Glomerular visceral epithelial cell (primary cell): Measurements from ENCODE around the gene ZFAND6.

Experiments used
- DNase-seq: peaks from one replicate; pipeline ENCODE4 v3.0.0-alpha.2; 2016; ENCODE audit errors: extremely low spot score

Gene ZFAND6

GRCh38 chr15:80049046-80049445 is 10.4 kb upstream of the ZFAND6 start:
- DNase-seq: no peak

- no peak for DNase-seq
Measured at GRCh38 chr15:80052597-80053304, 6.7 kb upstream of the ZFAND6 start.

GRCh38 chr15:80055933-80056332 is 3.5 kb upstream of the ZFAND6 start:
- no peak for DNase-seq

GRCh38 chr15:80058044-80058443 is 1.4 kb upstream of the ZFAND6 start:
- no peak for DNase-seq

GRCh38 chr15:80059786-80060355 is 395 bp downstream of the ZFAND6 start:
- DNase-seq: peak; percentile 71

- peak; percentile 49 for DNase-seq
Measured at GRCh38 chr15:80060356-80061006, 1.0 kb downstream of the ZFAND6 start.

GRCh38 chr15:80061582-80061981 is 2.1 kb downstream of the ZFAND6 start:
- no peak for DNase-seq

- DNase-seq: no peak
Measured at GRCh38 chr15:80066912-80067311, 7.4 kb downstream of the ZFAND6 start.

- DNase-seq: no peak
Measured at GRCh38 chr15:80068578-80068977, 9.1 kb downstream of the ZFAND6 start.

- DNase-seq: peak; percentile 17
Measured at GRCh38 chr15:80070840-80071239, 11.4 kb downstream of the ZFAND6 start.

- no peak for DNase-seq
Measured at GRCh38 chr15:80071652-80072051, 12.2 kb downstream of the ZFAND6 start.

- DNase-seq: peak; percentile 83
Measured at GRCh38 chr15:80072285-80072994, 13.0 kb downstream of the ZFAND6 start.

GRCh38 chr15:80073197-80073596 is 13.7 kb downstream of the ZFAND6 start:
- DNase-seq: no peak

GRCh38 chr15:80076321-80077318 is 17.1 kb downstream of the ZFAND6 start:
- DNase-seq: no peak

- DNase-seq: no peak
Measured at GRCh38 chr15:80081390-80081789, 21.9 kb downstream of the ZFAND6 start.

GRCh38 chr15:80087104-80087503 is 27.6 kb downstream of the ZFAND6 start:
- DNase-seq: peak; percentile 28

GRCh38 chr15:80090041-80090440 is 30.6 kb downstream of the ZFAND6 start:
- no peak for DNase-seq

- no peak for DNase-seq
Measured at GRCh38 chr15:80090879-80091503, 31.5 kb downstream of the ZFAND6 start.

GRCh38 chr15:80093854-80094418 is 34.5 kb downstream of the ZFAND6 start:
- no peak for DNase-seq

- DNase-seq: no peak
Measured at GRCh38 chr15:80095511-80095910, 36.0 kb downstream of the ZFAND6 start.
